RWPE2 (cell line): ENCODE data around the gene CES3.
"Not testable (repeated sequence)": the region's sequence is repeated elsewhere in the genome, so short reads cannot be mapped to it uniquely, and the experiment has no call there.

Experiments
- ATAC-seq: fragments of 200-7000 bp; cut with Tn5 transposase; 3 replicates; pipeline ENCODE4 v1.9.1; 2021; ENCODE audit warnings: low read depth
- DNase-seq: peaks from one replicate; pipeline ENCODE4 v3.0.0-alpha.2; 2020; ENCODE audit warnings: low spot score
- H3K27ac ChIP-seq: fragments of 450-650 bp; 2 replicates; pipeline ENCODE4 v1.5.1; 2017; ENCODE audit warnings: mild to moderate bottlenecking; ENCODE audit not compliant: poor library complexity, severe bottlenecking
- H3K27me3 ChIP-seq: fragments of 250-450 bp; sonication (Bioruptor Pico); 2 replicates; pipeline ENCODE4 v1.5.1; 2021; ENCODE audit warnings: mild to moderate bottlenecking, moderate library complexity; ENCODE audit not compliant: insufficient read depth, poor library complexity, severe bottlenecking
- H3K36me3 ChIP-seq: fragments of 250-450 bp; sonication (Bioruptor Pico); 2 replicates; pipeline ENCODE4 v1.5.1; 2020; ENCODE audit warnings: low read depth, mild to moderate bottlenecking, moderate library complexity
- H3K4me1 ChIP-seq: fragments of 250-450 bp; sonication (Bioruptor Pico); 2 replicates; pipeline ENCODE4 v1.5.1; 2021; ENCODE audit warnings: mild to moderate bottlenecking, moderate library complexity; ENCODE audit not compliant: insufficient read depth, poor library complexity, severe bottlenecking
- H3K4me3 ChIP-seq: fragments of 250-450 bp; sonication (Bioruptor Pico); 2 replicates; pipeline ENCODE4 v1.5.1; 2021; ENCODE audit warnings: mild to moderate bottlenecking, moderate library complexity; ENCODE audit not compliant: severe bottlenecking
- H3K9me3 ChIP-seq: fragments of 250-450 bp; sonication (Bioruptor Pico); 2 replicates; pipeline ENCODE4 v1.5.1; 2021; ENCODE audit warnings: mild to moderate bottlenecking, moderate library complexity; ENCODE audit not compliant: severe bottlenecking
- CTCF ChIP-seq: fragments of 450-650 bp; IDR thresholded peaks from one replicate; pipeline ENCODE4 v1.5.1; 2017; ENCODE audit warnings: mild to moderate bottlenecking, moderate library complexity; ENCODE audit not compliant: poor library complexity, severe bottlenecking

Gene CES3

GRCh38 chr16:66983033-66983432, 22.0 kb downstream of the CES3 start:
- ATAC-seq (no peak), DNase-seq (no peak)
- no peaks in the 10 kb centered on the region for H3K36me3 ChIP-seq
- peaks cover 2% of the 10 kb centered on the region for H3K4me1 ChIP-seq
- H3K9me3 ChIP-seq = no peaks in the 10 kb centered on the region
- no peak overlapping the region for H3K27ac ChIP-seq
- no peaks in the 10 kb centered on the region for H3K27me3 ChIP-seq
- no peak for TF ChIP-seq CTCF
- no peak overlapping the region for H3K4me3 ChIP-seq

GRCh38 chr16:66984892-66985311, 23.8 kb downstream of the CES3 start:
- H3K27ac ChIP-seq = no peak overlapping the region
- H3K36me3 ChIP-seq = no peaks in the 10 kb centered on the region
- peaks cover 3% of the 10 kb centered on the region for H3K4me1 ChIP-seq
- H3K27me3 ChIP-seq = no peaks in the 10 kb centered on the region
- ATAC-seq (no peak), DNase-seq (no peak)
- H3K4me3 ChIP-seq = no peak overlapping the region
- TF ChIP-seq CTCF = no peak
- H3K9me3 ChIP-seq = no peaks in the 10 kb centered on the region

- H3K9me3 ChIP-seq = no peaks in the 10 kb centered on the region
- H3K4me3 ChIP-seq = no peak overlapping the region
- H3K27ac ChIP-seq = no peak overlapping the region
- no peaks in the 10 kb centered on the region for H3K36me3 ChIP-seq
- DNase-seq = no peak
- TF ChIP-seq CTCF = no peak
- no peak for ATAC-seq
- H3K27me3 ChIP-seq = no peaks in the 10 kb centered on the region
- H3K4me1 ChIP-seq = peaks cover 3% of the 10 kb centered on the region
Observed at GRCh38 chr16:66986559-66986958, 25.5 kb downstream of the CES3 start.

GRCh38 chr16:66988197-66988788, 27.2 kb downstream of the CES3 start, which contains the start of gene CES4A:
Gene CES4A, plus strand, starts transcription at chr16:66988589. Its CDS starts 184 bp downstream, at chr16:66988773.
- peak; percentile 96 for ATAC-seq
- Histone ChIP-seq H3K9me3 (no peaks in the 10 kb centered on the region), H3K27me3 (no peaks in the 10 kb centered on the region), H3K4me3 (no peak within 1 kb of the TSS), H3K36me3 (no peaks in the 10 kb centered on the region), H3K27ac (peak within 1 kb of the TSS; percentile 0), H3K4me1 (peaks cover 3% of the 10 kb centered on the region)
- TF ChIP-seq CTCF = no peak
- no peak for DNase-seq

- DNase-seq = no peak
- no peak for ATAC-seq
- peaks cover 3% of the 10 kb centered on the region for H3K4me1 ChIP-seq
- no peaks in the 10 kb centered on the region for H3K27me3 ChIP-seq
- no peaks in the 10 kb centered on the region for H3K9me3 ChIP-seq
- no peak for TF ChIP-seq CTCF
- no peaks in the 10 kb centered on the region for H3K36me3 ChIP-seq
- H3K27ac ChIP-seq = no peak overlapping the region
- H3K4me3 ChIP-seq = no peak overlapping the region
Observed at GRCh38 chr16:66991545-66992077, 30.5 kb downstream of the CES3 start.

- H3K27me3 ChIP-seq, DNase-seq, H3K4me1 ChIP-seq, H3K27ac ChIP-seq, H3K4me3 ChIP-seq, ATAC-seq, H3K9me3 ChIP-seq, H3K36me3 ChIP-seq: not testable (repeated sequence)
Observed at GRCh38 chr16:66993558-66993957, 32.5 kb downstream of the CES3 start.
